ENCODE results near the gene NIPSNAP2.
"Not testable (repeated sequence)": the region's sequence is repeated elsewhere in the genome, so short reads cannot be mapped to it uniquely, and the experiment has no call there.

NIPSNAP2 gene

GRCh38 chr7:55964261-55965099, at the start of gene NIPSNAP2:
Gene NIPSNAP2 (plus strand): TSS chr7:55964585. CDS start chr7:55964610, 25 bp downstream.
- peak in 1 of 2 donors; percentile 39 for DNase-seq (ENCODE audit: low read depth in 2 of 2)

DNA sequence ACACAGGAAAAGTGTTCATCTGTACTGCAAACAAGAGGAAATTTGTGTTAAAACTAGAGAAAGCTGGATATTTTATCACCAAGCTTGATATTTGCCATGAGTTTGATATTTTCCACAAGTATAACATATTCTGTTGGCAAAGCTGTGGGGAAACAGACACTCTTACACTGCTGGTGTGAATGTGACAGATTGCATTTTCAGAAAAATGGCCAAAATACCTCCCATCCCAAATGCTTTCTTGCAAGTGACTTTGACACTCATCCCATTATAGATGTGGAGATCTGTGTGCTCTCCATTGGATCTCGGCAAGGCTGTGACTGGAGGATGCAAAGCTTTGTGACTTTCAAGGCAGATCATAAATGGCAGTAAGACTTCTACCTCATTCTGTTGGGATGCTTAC, 46.6 kb upstream of the NIPSNAP2 start:
- no peak for DNase-seq (ENCODE audit: low read depth in 2 of 2)

- no peak for DNase-seq (ENCODE audit: low read depth in 2 of 2)
Measured at GRCh38 chr7:55928006-55928767, 36.2 kb upstream of the NIPSNAP2 start.

DNA sequence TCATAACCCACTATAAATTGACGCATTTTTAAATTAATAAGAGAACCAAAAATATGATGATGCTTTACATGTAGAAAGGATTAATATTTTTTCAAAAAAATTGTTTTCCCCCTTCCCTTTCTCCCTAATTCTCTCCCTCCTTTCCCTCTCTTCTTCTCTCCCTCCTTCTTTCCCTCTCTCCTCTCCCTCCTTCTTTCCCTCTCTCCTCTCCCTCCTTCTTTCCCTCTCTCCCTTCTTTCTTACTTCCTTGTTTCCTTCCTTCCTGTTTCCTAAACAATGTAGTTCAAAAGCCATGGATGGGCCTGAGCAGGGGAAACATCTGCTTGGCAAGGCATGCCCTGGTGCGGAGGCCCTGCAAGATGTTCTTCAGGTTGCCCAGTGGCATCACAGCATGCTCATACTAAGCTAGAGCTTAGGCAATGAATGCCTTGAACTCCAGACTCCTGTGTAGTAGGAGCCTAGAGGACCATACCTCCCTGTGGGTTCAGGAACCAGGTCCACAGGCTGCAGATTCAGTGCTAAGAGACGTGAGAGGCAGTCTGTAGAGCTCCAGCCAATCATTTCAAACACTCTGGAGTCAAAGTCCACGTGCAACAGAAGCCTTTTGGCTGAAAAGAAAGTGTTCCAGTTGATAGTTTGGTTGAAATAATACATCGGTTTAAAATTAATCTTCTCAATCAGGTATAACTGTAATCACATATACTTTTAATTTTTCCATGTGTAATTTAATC, 32.8 kb upstream of the NIPSNAP2 start:
- DNase-seq (ENCODE audit: low read depth in 2 of 2): no peak

GRCh38 chr7:55939514-55940123, 24.8 kb upstream of the NIPSNAP2 start:
- no peak for DNase-seq (ENCODE audit: low read depth in 2 of 2)

DNA sequence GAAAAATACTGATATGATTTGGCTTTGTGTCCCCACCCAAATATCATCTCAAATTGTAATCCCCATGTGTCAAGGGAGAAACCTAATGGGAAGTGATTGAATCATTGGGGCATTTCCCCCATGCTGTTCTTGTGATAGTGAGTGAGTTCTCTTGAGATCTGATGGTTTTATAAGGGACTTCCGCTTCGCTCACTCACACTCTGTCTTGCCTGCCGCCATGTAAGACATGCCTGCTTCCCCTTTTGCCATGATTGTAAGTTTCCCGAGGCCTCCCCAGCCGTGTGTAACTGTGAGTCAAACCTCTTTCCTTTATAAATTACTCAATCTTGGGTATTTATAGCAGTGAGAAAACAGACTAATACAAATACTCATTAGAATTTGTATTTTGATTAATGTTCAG, 17.8 kb upstream of the NIPSNAP2 start:
- DNase-seq (ENCODE audit: low read depth in 2 of 2): no peak

DNA sequence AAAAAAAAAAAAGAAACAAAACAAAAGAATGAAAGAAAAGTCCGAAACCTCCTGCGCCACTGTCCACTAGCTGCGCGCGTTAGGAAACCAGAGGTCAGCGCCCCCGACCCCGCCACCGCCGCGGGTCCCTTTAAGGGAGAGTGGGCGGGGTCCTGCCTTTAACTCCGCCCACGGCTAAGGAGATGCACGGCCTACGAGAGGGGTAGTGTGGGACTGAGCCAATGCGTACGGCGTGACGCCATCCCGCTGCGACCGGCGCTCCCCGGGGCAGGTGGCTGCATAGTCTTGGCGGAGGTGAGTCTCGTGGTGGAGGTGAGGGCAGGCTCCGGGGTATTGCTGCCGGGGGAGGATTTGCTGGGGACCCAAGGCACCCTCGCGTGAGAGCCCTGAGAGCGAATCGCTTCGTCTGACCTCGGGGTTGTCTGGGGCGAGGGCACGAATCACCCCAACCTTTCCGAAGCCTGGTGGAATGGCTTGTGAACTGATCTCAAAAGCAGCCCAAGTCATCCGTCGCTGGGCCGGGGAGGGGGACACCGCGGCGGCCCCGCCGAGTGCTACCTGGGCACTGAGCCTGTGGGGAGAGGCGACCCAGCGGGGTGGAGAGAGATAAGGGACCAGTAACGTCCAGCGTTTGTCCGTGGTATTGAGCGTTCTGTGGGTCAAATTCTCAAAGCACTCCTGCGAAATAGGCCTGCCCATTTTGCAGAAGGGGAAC, 12.6 kb upstream of the NIPSNAP2 start, which contains the start of gene MRPS17:
MRPS17 (plus strand) TSS at position 241 of the 715 bp plus-strand sequence. CDS start 1,319 bp downstream, outside the sequence.
- DNase-seq (ENCODE audit: low read depth in 2 of 2): peak; percentile 84 to 90

DNA sequence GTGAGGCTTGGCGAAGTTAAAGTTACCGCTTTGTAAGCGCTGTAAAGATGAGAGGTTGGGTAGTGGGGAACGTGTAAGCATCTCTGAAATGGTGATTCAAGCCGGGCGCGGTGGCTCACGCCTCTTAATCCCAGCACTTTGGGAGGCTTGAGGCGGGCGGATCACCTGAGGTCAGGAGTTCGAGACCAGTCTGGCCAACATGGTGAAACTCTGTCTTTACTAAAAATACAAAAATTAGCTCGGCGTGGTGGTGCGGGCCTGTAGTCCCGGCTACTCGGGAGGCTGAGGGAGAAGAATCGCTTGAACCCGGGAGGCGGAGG, 12.1 kb upstream of the NIPSNAP2 start:
- DNase-seq (ENCODE audit: low read depth in 2 of 2): not testable (repeated sequence)

GRCh38 chr7:55953707-55954475, 10.5 kb upstream of the NIPSNAP2 start:
- no peak for DNase-seq (ENCODE audit: low read depth in 2 of 2)

GRCh38 chr7:55957190-55957589, 7.2 kb upstream of the NIPSNAP2 start:
- no peak for DNase-seq (ENCODE audit: low read depth in 2 of 2)

DNA sequence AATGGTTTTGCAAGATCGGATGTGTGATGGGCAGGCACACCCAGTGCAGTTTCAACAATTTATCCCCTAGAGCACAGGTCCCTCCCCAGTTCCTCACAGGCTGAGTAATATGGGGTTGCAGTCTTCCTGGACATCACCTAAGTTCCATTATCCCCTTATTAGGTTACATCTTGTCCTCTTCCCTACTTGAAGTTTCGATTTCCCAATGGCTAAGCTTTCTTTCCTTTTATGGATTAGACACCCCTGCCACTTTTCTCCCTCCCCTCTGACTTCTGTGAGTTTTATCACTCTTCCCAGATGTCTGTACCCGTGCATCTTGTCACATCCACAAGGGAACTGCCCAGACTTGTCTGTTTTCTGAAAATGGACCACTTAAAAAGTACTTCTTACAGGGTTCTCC, 2.4 kb upstream of the NIPSNAP2 start:
- no peak for DNase-seq (ENCODE audit: low read depth in 2 of 2)

GRCh38 chr7:55963584-55964168, 709 bp upstream of the NIPSNAP2 start:
- no peak for DNase-seq (ENCODE audit: low read depth in 2 of 2)

DNA sequence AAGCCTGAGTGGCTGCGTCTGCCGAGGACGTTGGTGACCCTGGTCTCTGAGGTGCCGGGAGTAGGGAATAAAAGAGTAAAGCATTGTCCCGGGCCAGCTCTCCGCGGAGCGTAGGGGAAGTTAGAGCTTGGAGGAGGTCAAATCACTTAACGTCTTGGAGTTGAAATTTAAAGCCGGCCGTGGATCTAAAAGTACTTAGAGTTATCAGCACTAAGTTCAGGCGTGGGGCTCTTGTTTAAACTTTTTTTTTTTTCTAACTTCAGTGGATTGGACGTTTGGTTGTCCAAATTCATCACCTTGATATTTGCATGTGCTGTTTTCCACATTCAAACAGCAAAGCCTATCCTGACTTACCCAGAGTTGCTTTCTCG, 700 bp downstream of the NIPSNAP2 start:
- no peak for DNase-seq (ENCODE audit: low read depth in 2 of 2)

- DNase-seq (ENCODE audit: low read depth in 2 of 2): no peak
Measured at GRCh38 chr7:55965805-55966421, 1.5 kb downstream of the NIPSNAP2 start.

GRCh38 chr7:55966851-55967250, 2.5 kb downstream of the NIPSNAP2 start:
- DNase-seq (ENCODE audit: low read depth in 2 of 2): no peak

- no peak for DNase-seq (ENCODE audit: low read depth in 2 of 2)
Measured at GRCh38 chr7:55969391-55969790, 5.0 kb downstream of the NIPSNAP2 start.

- DNase-seq (ENCODE audit: low read depth in 2 of 2): no peak
Measured at GRCh38 chr7:55970561-55970960, 6.2 kb downstream of the NIPSNAP2 start.

- DNase-seq (ENCODE audit: low read depth in 2 of 2): no peak
Measured at GRCh38 chr7:55970978-55971377, 6.6 kb downstream of the NIPSNAP2 start.

DNA sequence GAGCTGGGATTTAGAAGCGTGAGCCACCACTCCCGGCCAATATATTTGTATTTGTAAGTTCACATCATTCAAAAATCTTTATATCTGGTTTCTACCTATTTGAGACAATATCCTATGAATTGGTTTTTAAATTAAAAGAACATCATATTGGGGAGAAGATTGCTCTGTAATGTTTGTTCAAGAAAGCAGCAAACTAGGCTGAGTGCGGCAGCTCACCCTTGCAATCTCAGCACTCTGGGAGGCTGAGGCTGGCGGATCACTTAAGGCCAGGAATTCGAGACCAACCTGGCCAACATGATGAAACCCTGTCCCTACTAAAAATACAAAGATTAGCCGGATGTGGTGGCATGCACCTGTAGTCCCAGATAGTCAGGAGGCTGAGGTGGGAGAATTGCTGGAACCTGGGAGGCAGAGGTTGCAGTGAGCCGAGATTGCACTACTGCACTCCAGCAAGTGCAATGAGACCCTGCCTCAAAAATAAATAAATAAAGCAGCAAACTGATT, 9.4 kb downstream of the NIPSNAP2 start:
- no peak for DNase-seq (ENCODE audit: low read depth in 2 of 2)
